Uterus (tissue), 2 donors: Measurements from ENCODE around the gene ACSL4.

Experiments
- CTCF ChIP-seq, 4 experiments: fragments of 200-600 bp in 2 of 4; fragments of 450-650 bp in 2 of 4; sonication (generic) in 2 of 4; IDR thresholded peaks; one replicate each; pipeline ENCODE4 v1.5.1; 2016 to 2019; ENCODE audit warnings: antibody characterized with exemption in 4 of 4, mild to moderate bottlenecking in 2 of 4, moderate library complexity in 1 of 4
- POLR2A ChIP-seq, 2 donors: fragments of 450-650 bp; IDR thresholded peaks; one replicate each; pipeline ENCODE4 v1.6.1; 2016; ENCODE audit warnings: antibody characterized with exemption in 2 of 2, mild to moderate bottlenecking in 1 of 2, moderate library complexity in 1 of 2

GRCh38 chrX:109697855-109698254, 35.2 kb downstream of the ACSL4 start:
- TF ChIP-seq CTCF (IDR thresholded peaks at IDR 0.05) (no peak), POLR2A (IDR thresholded peaks at IDR 0.05) (no peak)
